ENCODE results near the gene ARHGEF16.

ARHGEF16 gene

DNA sequence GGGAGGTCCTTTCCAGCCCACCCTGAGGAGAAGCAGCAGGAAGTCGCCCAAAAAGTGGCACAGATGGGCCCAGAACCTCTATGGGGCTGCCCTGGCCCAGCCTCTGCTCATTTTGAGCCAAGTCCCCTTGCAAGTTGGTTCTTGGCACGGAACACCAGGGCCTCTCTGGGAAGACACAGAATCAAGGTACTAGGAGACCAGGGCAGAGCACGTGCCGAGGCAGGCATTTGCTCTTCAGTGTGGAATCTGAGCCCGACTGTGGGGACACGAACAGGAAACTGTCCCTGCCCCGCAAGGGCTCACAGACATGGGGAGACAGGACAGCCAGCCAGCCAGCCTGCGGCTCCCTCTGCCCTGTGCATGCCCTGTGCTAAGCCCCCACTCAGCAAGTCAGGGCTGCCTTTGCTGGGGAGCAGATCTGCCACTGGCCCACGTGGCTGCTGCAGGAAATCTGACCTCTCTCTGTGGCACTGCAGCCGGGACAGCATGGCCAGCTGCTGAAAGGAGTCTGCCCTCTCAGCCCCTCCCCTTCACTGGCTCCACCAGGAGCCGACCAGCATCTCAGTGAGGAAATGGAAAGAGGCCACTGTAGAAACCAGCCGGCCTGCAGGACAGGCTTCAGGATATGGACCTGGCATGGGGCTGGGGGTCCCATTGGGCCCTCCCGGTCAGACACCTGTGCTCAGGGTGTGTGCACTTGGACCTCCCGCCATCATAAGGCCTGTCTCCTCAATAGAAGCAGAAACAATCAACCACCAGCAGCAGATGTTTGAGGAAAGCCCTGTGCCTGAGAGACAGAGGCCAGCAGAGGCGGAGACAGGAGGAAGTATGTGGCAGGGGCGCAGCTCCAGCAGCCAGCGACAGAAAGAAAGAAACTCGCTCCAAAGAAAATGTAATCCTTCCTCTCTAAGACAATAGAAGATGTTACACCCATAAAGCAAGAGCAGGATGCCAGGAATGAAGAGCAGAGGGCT, 3.7 kb downstream of the ARHGEF16 start:
- no peak for DNase-seq

DNA sequence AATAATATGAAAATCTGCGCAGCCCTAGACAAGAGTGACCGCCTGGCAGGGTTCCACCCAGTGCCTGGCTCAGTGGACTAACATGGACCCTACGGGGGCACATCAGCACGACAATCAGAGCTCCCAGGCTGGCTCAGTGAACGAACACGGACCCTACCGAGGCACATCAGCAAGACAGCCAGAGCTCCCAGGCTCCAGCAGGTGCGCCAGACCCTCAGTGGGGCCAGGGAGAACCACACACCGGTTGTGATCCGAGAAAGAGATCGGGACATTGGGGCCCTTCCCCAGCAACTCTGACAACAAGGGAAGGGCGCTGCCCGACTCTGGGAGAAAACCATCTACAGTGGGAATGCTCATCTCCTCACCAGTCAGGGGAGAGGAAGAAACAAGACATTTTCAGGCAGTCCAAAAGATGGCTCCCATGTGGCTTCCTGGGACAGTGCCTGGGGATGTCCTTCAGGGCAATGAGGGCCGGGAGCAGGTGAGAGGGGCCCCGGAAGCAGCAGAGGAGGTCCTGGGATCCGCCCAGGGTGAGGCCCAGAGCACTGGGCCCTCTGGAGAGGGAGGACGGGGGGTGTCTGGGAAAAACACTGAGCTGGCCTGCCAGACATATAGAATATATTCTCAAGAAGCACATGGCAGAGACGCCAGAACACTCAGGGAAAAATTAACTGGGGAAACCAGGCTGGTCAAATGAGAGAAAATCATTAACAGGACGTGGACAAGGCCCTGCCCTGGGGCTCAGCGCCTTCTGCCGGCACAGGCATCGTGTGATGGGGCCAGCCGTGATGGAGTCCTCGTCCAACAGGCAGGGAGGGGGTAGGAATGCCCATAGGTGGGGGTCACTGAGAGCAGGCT, 4.8 kb downstream of the ARHGEF16 start:
- no peak for DNase-seq

- DNase-seq, result no peak
Measured at GRCh38 chr1:3459940-3460671, 5.6 kb downstream of the ARHGEF16 start.

DNA sequence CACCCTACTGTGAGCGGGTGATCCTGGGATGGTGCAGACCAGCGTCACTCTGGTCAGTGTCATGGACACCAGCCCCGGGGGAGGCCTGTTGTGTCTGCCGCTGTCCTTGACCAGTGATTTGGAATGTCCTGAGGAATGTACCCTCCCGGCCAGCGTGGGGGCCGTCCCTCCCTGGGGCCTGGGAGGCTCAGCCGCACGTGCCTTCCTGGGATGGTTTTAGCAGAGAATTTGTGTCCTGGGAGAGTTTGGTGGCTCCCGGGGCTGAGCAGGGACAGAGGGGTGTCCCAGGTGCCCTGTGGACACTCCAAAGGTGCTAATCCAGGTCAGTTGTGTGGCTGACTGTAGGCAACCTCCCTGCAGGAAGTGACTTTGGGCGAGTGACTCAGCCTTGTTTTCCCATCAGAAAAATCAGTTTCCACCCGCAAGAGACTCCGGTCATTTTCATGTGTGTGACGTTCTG, 6.2 kb downstream of the ARHGEF16 start:
- DNase-seq, result no peak

DNA sequence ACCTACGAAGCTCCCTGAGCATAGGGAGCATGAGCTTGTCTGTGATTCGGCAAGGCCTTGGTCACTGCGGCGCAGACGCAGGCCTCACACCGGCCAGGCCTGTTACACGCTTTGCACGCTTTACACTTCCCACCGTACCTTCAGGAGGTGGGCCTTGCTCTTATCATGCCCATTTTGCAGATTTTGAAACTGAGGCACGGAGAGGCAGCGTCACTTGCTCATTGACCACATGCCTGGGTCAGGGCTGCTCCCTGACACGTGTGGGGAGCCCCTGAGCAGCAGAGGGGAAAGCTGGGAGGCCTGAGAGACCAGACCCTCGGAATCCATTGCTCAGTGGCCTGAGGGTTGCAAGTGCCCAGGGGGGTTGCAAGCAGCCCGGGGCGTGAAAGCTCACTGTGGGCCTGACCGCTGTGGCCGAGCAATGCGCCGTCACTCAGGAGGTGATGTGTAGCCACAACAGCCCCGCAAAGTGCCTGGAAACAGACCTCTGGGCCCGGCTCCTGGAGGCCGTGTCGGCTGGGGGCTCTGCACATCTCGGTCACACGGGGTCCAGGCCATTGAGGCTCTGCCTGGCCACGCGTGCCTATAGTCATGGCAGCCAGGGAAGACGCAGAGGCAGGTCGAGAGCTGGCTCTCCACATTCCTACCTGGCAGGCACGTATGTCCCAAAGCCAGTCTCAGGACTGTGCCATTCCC, 6.9 kb downstream of the ARHGEF16 start:
- no peak for DNase-seq

DNA sequence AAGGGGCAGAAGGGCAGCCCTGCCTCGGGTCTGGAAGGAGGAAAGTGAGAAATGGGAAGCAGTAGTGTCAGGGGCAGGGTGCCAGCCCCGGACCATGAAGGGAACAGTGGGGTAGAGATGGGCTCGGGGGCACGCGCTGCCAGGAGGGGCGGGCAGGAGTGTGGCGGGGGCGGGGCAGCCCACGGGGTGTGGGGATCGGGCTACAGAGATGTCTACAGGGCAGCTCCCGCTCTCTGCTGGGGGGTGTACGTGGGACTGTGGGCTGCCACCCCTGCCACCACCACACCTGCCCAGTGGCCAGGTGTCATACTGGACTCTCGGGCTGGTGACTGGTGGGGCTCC, 7.4 kb downstream of the ARHGEF16 start:
- no peak for DNase-seq

- DNase-seq, result no peak
Measured at GRCh38 chr1:3462356-3463012, 8.0 kb downstream of the ARHGEF16 start.

DNA sequence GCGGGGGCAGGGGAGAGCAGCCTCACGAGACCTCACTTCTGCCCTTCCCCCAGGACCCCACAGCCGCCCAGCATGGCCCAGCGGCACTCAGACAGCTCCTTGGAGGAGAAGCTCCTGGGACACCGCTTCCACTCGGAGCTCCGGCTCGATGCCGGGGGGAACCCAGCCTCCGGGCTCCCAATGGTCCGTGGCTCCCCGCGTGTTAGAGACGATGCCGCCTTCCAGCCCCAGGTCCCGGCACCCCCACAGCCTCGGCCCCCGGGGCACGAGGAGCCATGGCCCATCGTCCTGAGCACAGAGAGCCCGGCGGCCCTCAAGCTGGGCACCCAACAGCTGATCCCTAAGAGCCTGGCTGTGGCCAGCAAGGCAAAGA, 8.5 kb downstream of the ARHGEF16 start:
- no peak for DNase-seq

DNA sequence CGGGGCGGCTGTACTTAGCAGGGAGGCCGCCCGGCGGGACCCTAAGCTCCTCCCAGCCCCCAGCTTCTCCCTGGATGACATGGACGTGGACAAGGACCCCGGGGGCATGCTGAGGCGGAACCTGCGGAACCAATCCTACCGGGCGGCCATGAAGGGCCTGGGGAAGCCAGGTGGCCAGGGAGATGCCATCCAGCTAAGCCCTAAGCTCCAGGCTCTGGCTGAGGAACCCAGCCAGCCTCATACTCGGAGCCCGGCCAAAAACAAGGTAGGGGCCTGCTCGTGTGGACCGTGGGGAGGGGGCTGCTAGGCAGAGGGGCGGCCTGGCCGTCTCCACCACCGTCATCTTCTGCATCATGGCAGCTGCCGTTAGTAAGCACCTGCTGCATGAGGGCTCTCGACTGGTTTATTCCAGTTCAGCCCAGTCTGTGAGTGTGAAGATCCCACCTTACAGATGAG, 9.0 kb downstream of the ARHGEF16 start:
- no peak for DNase-seq

DNA sequence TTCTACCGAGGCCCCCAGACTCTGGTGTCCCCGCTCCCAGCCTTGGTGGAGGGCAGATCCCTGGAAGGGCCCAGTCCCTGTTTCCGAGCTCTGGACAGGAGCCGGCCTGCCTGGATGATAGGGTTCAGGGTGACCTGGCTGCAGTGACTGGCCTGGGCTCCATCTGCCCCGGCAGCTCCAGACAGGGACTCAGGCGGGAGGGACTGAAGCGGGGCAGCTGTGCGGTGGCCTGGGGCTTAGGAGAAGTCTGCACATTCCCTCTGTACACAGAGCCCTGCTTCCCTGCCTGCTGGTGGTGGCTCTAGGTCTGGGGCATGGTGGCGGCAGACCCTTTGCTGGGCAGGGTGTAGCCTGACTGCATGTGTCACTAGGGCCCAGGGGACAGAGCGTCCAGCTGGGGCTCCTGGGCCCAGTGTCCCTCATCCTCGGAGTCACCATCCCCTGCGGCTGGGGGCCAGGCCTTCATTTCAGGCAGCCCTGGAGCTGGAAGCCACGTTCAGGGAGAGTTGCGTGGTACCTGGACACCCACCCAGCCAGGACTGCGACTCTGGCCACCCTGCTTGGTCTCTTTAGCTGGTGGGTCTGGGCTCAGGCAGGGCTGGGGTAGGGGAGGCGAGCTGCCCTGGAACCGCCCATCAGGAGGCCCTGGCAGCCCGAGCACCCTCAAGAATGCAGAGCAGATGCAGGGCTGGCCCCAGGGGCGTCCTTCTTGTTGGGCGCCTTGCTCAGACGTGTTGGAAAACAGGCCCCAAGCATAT, 9.6 kb downstream of the ARHGEF16 start:
- no peak for DNase-seq

GRCh38 chr1:3464649-3465025, 10.2 kb downstream of the ARHGEF16 start:
- no peak for DNase-seq

- no peak for DNase-seq
Measured at GRCh38 chr1:3465091-3465934, 10.8 kb downstream of the ARHGEF16 start.

DNA sequence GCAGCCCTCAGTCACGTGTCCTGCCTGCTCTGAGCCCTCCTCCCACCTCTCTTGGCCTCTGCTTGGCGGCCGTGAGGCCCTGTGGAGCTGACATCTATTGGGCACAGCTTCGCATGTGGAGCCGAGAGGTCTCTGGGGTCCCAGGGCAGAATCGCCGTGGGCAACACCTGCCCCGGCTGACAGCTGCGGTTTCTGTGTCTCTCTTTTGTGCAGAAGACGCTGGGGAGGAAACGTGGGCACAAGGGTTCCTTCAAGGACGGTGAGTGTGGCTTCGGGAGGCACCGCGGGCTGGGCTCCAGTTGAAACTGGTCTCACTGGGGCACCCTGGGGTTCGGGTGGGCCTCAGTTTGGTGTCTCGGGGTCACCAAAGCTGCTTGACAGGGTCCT, 11.5 kb downstream of the ARHGEF16 start:
- no peak for DNase-seq

- no peak for DNase-seq
Measured at GRCh38 chr1:3466366-3467075, 12.1 kb downstream of the ARHGEF16 start.

- no peak for DNase-seq
Measured at GRCh38 chr1:3467096-3468036, 12.9 kb downstream of the ARHGEF16 start.

DNA sequence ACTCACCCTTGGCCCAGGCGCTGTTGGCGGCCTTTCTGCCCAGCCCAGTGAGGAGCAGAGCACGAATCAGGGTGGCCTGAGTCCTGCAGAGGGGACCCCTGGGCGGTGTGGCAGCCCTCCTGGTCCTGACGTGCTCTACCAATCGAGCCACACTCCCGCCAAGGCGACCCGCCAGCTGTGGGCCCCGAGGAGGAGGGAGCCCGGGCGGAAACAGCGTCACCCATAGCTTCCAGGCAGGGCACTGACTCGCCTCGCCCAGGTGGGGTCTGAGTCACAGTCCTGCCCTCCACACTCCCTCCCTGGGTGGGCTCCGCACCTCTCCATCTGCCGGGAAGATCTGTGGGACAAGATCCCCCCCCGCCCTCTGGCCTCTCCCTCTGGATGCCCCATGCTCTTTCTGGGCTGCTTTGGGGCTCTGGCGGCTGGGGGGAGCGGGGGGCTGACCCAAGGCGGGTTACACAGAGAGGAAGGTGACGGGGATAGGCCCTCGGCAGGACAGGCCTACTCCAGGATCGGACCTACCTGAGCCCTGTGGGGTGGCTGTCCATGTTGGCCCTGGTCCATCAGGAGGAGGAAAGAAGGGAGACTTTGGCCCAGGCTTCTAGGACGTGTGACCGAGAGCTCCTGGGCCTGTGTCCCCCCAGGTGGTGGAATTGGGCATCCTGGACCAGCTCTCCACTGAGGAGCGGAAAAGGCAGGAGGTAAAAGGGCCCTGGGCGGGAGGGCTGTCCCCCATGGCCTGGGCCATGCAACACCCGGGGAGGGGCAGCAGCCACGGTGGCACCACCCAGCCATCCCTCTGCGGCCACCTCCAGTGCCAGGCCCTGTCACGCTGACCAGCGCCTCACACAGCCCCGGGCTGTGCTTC, 14.0 kb downstream of the ARHGEF16 start:
- no peak for DNase-seq

Measured in activated gamma-delta T cell treated with Interleukin-2 at 50 U/mL for 16 hours (primary cell).